DMS153 (cell line): Measurements from ENCODE around the gene KRTAP5-11.
A peak's percentile ranks its signal among the peaks of the same experiment; 100 is the strongest.
"Not testable (repeated sequence)": the region's sequence is repeated elsewhere in the genome, so short reads cannot be mapped to it uniquely, and the experiment has no call there.

Experiments used
- DNase-seq: peaks from one replicate; lab custom pipeline; 2025; lab: John Stamatoyannopoulos, UW

The KRTAP5-11 gene

GRCh38 chr11:71580057-71581003, 2.3 kb downstream of the KRTAP5-11 start:
- DNase-seq = peak; percentile 83

GRCh38 chr11:71579513-71579912, 3.2 kb downstream of the KRTAP5-11 start:
- DNase-seq = not testable (repeated sequence)

- no peak for DNase-seq
Observed at GRCh38 chr11:71577469-71578004, 5.1 kb downstream of the KRTAP5-11 start.

GRCh38 chr11:71576688-71577465, 5.8 kb downstream of the KRTAP5-11 start:
- not testable (repeated sequence) for DNase-seq

GRCh38 chr11:71575723-71576424, 6.8 kb downstream of the KRTAP5-11 start:
- DNase-seq = no peak

- DNase-seq = no peak
Observed at GRCh38 chr11:71574418-71574817, 8.3 kb downstream of the KRTAP5-11 start.

GRCh38 chr11:71572811-71573210, 9.9 kb downstream of the KRTAP5-11 start:
- no peak for DNase-seq

- DNase-seq = not testable (repeated sequence)
Observed at GRCh38 chr11:71571101-71571850, 11.4 kb downstream of the KRTAP5-11 start.

GRCh38 chr11:71568704-71569349, 13.8 kb downstream of the KRTAP5-11 start:
- DNase-seq = no peak

- not testable (repeated sequence) for DNase-seq
Observed at GRCh38 chr11:71567633-71568032, 15.0 kb downstream of the KRTAP5-11 start.

GRCh38 chr11:71566626-71567599, 15.8 kb downstream of the KRTAP5-11 start:
- not testable (repeated sequence) for DNase-seq

GRCh38 chr11:71566081-71566620, 16.5 kb downstream of the KRTAP5-11 start:
- DNase-seq = no peak

- no peak for DNase-seq
Observed at GRCh38 chr11:71565263-71565662, 17.4 kb downstream of the KRTAP5-11 start, which contains the start of gene KRTAP5-10. KRTAP5-10 (plus strand) TSS chr11:71565563; CDS start chr11:71565588, 25 bp downstream.

GRCh38 chr11:71564430-71564829, 18.2 kb downstream of the KRTAP5-11 start:
- no peak for DNase-seq

- no peak for DNase-seq
Observed at GRCh38 chr11:71563406-71563805, 19.3 kb downstream of the KRTAP5-11 start.

GRCh38 chr11:71562120-71562519, 20.6 kb downstream of the KRTAP5-11 start:
- no peak for DNase-seq

- DNase-seq = no peak
Observed at GRCh38 chr11:71558996-71559395, 23.7 kb downstream of the KRTAP5-11 start.

GRCh38 chr11:71557257-71557656, 25.4 kb downstream of the KRTAP5-11 start:
- no peak for DNase-seq

- no peak for DNase-seq
Observed at GRCh38 chr11:71556018-71556417, 26.7 kb downstream of the KRTAP5-11 start.
